Measurements from ENCODE around the gene UMODL1. TPM values are rescaled to one million over a fixed set of nuclear protein-coding genes. Genes with fewer than 3 reads are reported as not detected.

The UMODL1 gene
- total RNA-seq, 1 donor from 2014 or later = not detected

DNA sequence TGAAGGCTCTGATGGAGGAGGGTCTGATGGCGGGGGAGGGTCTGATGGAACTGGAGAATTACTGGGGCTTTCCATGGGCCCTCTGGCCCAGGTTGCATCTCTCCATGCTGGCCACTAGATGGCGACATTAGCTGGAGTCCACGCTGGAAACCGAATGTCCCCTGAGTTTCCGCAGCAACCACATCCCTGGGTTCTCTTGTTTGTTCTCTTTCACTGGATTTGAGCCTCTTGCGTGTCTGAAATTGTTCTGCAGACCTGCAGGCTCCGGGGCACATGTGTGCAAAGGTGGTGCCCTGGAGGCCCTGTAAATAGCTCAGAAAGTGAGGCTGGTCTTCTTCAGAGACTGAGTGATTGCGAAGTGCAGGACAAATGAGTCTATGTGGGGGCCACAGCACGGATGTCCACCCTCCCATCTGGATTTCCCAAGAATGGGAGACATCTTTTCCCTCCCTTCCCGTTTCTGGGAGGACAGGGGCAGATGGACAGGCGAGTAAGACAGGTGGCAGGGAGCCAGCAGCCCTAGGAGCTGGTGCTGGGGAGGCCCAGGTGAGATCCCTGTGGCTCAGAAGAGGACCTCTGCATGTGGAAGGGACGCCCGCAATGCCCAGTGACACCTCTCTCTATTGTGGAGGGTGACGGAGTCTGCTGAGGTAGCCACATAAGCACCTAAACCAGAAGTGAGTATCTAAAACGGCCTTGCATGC, 74.6 kb downstream of the UMODL1 start:
- DNase-seq (ENCODE audit: low spot score in 2 of 2) (peak; percentile 87 to 92), FAIRE-seq (no peak)

DNA sequence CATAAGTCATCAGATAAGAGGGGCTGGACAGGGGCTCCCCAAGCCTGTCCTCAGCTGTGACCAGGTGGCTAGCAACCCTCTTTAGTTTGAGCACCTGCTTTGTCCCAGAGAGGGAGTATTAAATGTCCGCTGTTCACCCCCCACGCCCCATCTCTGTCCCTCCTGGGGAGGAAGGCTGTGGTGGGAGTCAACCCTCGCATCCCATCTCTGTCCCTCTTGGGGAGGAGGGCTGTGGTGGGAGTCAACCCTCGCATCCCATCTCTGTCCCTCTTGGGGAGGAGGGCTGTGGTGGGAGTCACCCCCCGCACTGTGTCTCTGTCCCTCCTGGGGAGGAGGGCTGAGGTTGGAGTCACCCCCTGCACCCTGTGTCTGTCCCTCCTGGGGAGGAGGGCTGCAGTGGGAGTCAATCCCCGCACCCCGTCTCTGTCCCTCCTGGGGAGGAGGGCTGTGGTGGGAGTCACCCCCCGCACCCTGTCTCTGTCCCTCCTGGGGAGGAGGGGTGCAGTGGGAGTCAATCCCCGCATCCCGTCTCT, 75.2 kb downstream of the UMODL1 start:
- FAIRE-seq (no peak), DNase-seq (ENCODE audit: low spot score in 2 of 2) (no peak)

- FAIRE-seq (no peak), DNase-seq (ENCODE audit: low spot score in 2 of 2) (no peak)
Measured at GRCh38 chr21:42146821-42147220, 75.7 kb downstream of the UMODL1 start.

- no peak for DNase-seq (ENCODE audit: low spot score in 2 of 2)
- no peak for FAIRE-seq
Measured at GRCh38 chr21:42147386-42148020, 76.4 kb downstream of the UMODL1 start.

- FAIRE-seq = no peak
- no peak for DNase-seq (ENCODE audit: low spot score in 2 of 2)
Measured at GRCh38 chr21:42148097-42148496, 77.0 kb downstream of the UMODL1 start.

DNA sequence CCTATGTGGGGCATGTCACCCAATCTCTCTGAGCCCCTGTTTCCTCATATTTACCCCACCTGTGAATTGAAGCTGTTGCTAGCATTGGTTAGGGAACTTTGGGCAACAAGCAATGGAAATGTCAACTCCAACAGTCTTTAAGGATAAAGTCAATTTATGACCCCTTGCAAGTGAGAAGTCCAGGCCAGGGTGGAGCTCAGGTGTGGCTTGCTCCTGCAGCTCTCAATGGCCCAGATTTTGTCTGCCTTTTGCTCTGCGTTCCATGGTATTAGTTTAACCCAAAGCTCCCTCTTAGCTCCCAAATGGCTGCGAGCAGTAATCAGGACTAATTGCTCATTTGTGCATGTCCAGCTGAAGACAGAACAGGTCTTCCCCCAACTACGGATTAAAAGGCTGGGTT, 77.5 kb downstream of the UMODL1 start:
- no peak for FAIRE-seq
- DNase-seq (ENCODE audit: low spot score in 2 of 2) = no peak

- DNase-seq (ENCODE audit: low spot score in 2 of 2) = no peak
- FAIRE-seq = no peak
Measured at GRCh38 chr21:42149656-42150473, 78.7 kb downstream of the UMODL1 start.

DNA sequence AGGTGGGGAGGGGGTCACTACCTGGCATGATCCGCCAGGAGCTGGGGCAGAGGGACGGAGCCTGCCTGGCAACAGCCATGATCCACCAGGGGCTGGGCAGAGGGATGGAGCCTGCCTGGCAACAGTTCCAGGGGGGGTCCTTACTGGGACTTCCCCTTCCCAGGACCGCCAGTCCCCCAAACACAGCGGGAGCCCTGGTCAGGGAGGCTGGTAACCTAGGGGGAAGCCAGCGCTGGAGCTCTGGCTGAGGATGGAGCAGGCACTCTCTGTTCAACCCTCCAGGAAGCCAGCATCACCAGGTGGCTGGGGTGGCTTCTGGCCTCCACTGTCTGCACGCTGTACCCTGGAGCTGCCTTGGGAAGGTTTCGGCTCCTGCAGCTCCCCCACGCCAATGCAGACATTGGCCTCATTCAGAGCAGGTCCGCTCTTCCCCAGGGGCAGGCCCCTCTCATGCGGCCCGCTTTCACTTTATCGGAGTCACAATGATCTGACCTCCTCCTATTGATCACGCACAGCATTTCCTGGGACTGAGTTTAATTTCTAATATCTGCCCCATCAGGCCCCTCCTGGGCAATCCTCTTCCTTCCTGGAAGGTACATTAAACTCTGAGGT, 79.5 kb downstream of the UMODL1 start:
- FAIRE-seq (no peak), DNase-seq (ENCODE audit: low spot score in 2 of 2) (no peak)

DNA sequence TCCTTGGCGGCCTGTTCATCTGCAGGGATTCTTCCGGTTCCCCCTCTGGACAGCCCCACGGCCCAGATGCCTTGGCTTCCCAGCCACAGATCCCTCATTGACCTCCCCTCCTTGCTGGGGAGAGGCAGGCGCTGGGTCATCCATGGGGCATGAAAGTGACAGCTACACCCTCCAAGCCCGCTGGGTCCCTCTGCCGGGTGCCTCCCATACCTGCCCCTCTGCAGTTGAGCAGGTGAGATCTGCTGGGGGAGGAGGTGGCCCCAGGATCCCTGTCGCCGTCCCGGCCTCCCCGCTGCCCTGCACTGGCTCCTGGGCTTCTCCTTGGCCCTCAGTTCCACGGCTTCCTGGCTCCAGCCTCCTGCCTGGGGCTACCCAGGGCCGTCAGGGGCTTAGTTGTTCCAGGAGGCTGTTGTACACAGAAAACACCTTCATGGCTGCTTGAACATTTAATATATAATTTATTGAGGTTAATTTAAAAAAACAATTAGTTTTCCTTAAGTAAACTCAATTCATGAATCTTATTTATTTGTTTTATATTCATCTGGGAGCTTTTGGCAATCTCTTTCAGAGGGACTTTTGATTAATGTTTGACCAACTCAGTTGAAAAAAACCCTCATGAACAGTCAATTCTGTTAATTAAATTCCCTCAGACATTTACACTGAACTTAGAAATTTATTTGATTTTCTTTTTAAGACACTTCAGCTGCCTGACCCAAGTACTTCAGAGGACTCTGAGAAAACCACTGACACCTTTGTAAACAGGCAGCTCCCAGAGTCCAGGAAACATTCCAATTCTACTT, 80.2 kb downstream of the UMODL1 start:
- no peak for FAIRE-seq

DNA sequence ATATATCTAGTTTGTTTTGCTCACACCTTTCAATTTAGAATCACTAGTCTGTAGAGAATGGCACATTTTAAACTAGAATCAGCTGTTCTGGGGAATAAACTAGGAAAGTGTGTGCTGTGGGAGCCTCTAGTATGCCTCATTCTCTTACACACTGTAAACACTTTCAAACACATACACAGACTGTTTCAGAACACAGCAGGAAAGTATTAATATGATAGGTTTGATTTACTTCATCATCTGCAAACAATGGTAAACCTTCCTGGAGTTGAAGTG, 80.8 kb downstream of the UMODL1 start:
- DNase-seq (ENCODE audit: low spot score in 2 of 2) = no peak
- no peak for FAIRE-seq

More for the DNA sequence above, 80.2 kb downstream of the UMODL1 start:
- no peak for DNase-seq (ENCODE audit: low spot score in 2 of 2)

GRCh38 chr21:42153046-42153686, 82.0 kb downstream of the UMODL1 start:
- FAIRE-seq (no peak), DNase-seq (ENCODE audit: low spot score in 2 of 2) (no peak)

GRCh38 chr21:42153746-42154145, 82.6 kb downstream of the UMODL1 start:
- FAIRE-seq (no peak), DNase-seq (ENCODE audit: low spot score in 2 of 2) (no peak)

DNA sequence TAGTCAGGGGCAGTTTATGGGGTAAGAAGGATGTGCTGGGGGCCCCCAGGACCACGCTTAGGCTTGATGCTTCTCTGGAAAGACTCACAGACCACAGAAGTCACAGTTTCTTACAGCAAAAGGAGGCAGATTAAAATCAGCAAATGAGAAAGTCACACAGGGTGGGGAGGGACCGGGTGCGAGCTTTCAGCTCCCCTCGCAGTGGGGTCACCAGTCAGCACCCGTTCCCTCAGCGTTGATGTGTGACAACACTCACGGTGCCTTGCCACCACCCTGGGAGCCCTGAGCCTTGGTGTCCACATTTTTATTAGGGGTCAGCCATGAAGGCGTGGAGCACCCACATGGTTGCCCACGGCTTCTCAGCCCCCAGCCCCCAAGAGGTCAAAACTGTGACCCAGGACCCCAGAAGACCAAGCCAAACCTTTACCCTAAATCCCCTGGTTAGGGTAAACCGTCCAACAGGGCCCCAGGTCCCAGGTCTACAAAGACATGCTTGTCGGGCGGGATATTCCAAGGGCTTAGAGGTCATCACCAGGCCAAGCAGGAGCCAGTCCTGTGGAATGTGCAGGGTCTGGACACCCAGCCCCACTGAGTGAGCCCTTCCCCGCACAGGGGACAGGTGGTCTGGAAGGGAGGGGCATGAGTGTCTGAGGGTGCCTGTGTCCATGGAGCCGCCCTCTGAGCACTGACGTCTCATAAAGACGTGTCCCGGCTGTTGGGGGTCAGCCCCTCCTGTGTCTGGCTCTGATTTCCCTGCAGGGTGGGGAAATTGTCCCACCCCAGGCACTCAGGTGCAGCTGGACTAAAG, 83.3 kb downstream of the UMODL1 start:
- DNase-seq (ENCODE audit: low spot score in 2 of 2) (no peak), FAIRE-seq (no peak)

GRCh38 chr21:42155045-42155855, 84.1 kb downstream of the UMODL1 start:
- FAIRE-seq (no peak), DNase-seq (ENCODE audit: low spot score in 2 of 2) (no peak)

DNA sequence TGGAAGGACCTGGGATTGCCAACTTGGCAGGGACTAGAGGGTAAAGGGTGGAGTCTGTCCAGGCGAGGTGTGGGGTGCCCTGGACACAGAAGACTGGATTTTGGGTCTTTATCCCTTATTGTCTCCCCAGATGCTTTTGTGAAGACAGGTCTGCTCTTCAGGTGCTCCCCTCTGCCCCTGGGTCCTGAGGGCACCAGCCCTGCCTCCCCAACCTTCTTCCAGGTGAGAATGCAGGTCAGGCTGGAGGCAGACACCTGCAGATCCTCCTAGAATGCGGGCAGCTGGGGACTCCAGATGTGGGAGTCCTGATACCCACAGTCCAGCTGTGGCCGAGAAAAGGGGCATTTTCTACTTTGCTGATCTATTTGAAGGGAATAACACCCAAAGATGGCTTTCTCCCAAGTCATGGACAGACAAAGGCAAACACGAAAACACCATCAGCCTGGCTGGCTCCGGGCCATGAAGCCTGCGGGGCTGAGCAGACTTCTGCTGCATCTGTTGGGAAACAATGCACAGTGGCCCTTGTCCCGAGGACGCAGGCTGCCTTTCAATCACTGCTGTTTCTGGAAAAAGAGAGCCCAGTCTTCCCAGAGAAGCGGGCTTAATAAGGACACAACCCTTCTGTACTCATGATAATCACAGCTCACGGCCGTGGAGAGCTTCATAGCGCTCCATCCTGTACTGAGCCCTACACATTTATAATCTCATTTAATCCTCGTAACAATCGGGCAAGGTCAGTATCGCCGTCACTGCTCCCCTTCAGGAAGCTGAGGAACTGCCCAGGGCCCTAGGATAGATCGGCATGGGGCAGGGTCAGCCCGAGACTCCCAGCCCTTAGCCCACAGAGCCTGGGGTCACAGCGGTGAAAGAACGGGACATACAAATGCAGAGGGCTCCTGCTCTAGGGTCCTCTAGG, 85.8 kb downstream of the UMODL1 start:
- DNase-seq (ENCODE audit: low spot score in 2 of 2) = peak; percentile 77 to 82

DNA sequence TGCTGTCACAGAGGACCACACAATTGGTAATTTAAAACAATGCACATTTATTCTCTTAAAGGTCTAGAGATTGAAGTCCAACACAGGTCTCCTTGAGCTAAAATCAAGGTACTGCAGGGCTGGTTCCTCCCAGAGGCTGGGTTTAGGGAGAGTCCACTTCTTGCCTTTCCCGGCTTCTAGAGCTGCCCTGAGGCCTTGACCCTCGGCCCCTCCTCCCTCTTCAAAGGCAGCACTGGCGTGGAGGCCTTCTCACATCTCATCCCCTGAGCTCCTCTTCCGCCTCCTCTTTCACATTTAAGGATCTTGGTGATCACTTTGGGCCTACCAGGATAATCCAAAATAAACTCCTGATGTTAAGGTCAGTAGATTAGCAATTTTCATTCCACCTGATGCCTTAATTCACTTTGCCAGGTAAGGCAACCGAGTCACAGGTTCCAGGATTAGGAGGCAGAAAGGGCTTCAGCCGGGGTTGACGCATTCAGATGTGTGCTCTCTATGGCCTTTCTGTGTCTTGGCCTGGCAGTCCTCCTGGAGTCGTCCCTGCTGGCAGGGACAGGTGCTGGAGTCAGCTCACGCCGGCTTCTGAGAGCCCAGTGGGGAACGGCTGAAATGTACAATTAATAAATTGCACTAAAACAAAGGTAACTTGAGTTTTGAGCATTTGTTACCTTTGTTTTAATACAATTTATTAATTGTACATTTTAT, 86.6 kb downstream of the UMODL1 start:
- FAIRE-seq (no peak), DNase-seq (ENCODE audit: low spot score in 2 of 2) (no peak)

More for the DNA sequence above, 85.8 kb downstream of the UMODL1 start:
- FAIRE-seq = peak; percentile 95

Data from frontal cortex (tissue), 4 donors.